Measurements from ENCODE around the gene CCDC178.

The CCDC178 gene

GRCh38 chr18:33232318-33232626 lies 208.2 kb downstream of the CCDC178 start:
- TF ChIP-seq, protein P1, sequence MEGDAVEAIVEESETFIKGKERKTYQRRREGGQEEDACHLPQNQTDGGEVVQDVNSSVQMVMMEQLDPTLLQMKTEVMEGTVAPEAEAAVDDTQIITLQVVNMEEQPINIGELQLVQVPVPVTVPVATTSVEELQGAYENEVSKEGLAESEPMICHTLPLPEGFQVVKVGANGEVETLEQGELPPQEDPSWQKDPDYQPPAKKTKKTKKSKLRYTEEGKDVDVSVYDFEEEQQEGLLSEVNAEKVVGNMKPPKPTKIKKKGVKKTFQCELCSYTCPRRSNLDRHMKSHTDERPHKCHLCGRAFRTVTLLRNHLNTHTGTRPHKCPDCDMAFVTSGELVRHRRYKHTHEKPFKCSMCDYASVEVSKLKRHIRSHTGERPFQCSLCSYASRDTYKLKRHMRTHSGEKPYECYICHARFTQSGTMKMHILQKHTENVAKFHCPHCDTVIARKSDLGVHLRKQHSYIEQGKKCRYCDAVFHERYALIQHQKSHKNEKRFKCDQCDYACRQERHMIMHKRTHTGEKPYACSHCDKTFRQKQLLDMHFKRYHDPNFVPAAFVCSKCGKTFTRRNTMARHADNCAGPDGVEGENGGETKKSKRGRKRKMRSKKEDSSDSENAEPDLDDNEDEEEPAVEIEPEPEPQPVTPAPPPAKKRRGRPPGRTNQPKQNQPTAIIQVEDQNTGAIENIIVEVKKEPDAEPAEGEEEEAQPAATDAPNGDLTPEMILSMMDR (IDR thresholded peaks at IDR 0.05; ENCODE audit: low read depth, low read length, missing control alignments): no peak
- H3K4me3 ChIP-seq (ENCODE audit: low read depth, low read length): no peak overlapping the region
- no peak for DNase-seq (ENCODE audit: low read depth)

DNA sequence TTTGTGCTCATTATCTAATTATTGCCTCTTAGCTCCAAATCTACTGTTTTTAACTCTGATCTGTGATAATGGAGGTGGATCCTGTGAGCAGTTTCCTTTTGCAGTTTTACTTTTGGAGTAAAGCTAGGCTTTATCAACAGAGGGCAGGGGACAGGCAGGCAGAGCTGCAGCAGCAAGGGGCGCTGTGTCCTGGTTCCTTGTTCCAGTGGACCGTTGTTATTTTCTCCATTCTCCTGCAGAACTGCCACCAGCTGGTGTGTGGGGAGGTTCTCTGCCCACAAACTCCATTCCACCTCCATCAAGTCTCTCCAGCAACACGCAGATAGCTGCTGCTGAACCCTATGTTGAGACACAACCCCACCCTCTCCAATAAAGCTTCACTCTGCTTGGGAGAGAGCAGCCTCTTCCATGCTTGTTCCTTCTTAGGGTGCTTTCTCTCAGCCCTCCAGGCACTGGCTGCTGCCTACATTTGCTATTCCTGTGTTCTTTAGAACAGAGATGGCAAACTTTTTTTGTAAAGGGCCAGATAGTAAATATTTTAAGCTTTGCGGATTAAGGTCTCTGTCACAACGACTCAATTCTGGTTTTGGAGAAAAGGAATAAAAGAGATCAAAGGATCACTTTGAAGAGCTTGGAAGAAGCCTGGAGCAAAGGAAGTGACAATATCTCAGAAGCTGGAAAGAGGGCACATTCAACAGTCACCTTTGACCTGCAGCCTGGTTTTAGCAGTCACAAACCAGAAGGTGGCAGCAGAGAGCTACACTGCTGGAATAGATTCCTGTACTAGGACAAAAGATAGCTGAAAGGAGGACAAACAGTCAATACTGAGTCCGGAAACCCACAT lies 208.8 kb downstream of the CCDC178 start:
- TF ChIP-seq, protein P1 (IDR thresholded peaks at IDR 0.05; ENCODE audit: low read depth, low read length, missing control alignments): peak; percentile 94
- H3K4me3 ChIP-seq (ENCODE audit: low read depth, low read length): no peak overlapping the region
- peak; percentile 24 for DNase-seq (ENCODE audit: low read depth)

DNA sequence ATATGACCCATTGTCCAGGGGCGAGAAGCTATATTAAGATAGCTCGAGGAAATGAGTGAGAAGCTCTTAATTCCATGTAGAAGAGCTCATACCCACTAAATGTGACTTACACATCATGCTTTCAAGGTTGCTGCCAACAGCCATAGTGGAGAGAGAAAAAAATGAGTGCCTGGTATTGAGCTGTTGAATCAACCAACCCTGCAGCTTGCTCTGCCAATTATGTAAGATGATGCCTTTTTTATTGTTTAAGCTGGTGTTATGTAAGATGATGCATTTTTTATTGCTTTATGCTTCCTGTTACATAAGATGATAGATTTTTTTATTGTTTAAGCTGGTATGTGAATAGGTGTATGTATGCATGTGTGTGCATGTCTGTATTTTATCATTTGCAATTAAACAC lies 228.2 kb downstream of the CCDC178 start:
- DNase-seq (ENCODE audit: low read depth): no peak
- TF ChIP-seq, protein P1 (IDR thresholded peaks at IDR 0.05; ENCODE audit: low read depth, low read length, missing control alignments): no peak

DNA sequence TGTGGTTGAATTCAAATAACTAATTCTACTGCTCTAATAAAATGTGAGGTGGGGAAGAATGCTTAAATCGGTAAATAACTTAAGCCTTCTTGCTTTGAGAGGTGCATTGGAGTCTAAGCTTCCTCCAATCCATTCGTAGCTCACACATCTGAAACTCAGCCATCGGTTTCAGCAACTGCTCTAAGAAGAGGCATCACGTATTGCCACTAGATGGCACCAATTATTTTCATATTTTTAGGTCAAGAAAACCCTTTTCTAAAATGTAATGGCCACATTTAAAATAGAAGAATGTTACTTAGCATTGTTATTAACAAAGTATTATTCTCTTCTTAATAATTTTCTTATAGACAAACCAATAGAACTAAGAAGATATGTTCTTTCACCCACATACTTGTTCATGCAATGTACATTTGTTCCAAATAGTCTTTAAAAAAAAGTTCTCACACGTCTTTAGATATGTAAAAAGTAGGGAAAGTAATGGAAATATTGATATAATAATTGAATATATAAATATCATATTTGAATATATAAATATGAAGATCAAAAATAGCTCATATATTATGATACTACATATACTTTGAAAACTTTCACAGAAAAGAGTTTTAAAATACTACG lies 229.8 kb downstream of the CCDC178 start:
- TF ChIP-seq, protein P1 (IDR thresholded peaks at IDR 0.05; ENCODE audit: low read depth, low read length, missing control alignments): peak; percentile 56
- no peak for DNase-seq (ENCODE audit: low read depth)
- H3K4me3 ChIP-seq (ENCODE audit: low read depth, low read length): no peak overlapping the region

More for the DNA sequence above, 228.2 kb downstream of the CCDC178 start:
- H3K4me3 ChIP-seq (ENCODE audit: low read depth, low read length): no peak overlapping the region

DNA sequence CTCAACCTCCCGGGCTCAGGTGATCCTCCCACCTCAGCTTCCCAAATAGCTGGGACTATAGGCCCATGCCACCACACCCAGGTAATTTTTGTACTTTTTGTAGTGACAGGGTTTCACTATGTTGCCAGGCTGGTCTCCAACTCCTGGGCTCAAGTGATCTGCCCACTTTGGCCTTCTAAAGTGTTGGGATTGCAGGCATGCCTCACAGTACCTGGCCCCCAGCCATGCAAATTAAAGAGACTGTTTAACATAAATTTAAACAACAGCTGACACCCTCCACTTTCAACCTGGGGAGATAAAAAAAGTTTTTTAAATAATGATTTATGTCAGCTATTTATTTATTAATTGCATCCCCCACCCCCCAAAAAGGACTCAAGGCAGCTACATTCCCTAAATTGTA lies 234.7 kb downstream of the CCDC178 start:
- TF ChIP-seq, protein P1 (IDR thresholded peaks at IDR 0.05; ENCODE audit: low read depth, low read length, missing control alignments): no peak
- H3K4me3 ChIP-seq (ENCODE audit: low read depth, low read length): no peak overlapping the region
- no peak for DNase-seq (ENCODE audit: low read depth)

DNA sequence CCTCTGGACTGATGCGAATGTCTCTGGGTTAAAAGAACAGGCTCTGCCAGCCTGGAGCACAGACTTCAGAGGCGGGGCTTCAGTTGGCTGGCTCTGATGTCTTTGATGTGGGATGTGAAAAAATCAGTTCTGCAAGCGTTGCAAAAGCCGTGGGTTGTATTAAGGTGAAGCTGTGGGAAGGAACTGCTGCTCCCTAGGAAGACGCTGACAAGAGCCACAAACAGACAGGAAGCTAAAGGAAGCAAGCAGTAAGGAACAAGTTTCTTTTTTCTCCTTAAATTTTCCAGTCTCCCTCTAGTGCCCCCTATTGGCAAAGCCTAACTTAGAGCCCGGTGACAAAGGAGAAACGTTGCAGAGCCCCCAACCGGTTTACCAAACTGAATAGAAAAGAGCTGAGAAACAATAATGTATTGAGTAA lies 239.0 kb downstream of the CCDC178 start:
- TF ChIP-seq, protein P1 (IDR thresholded peaks at IDR 0.05; ENCODE audit: low read depth, low read length, missing control alignments): peak; percentile 60
- no peak for DNase-seq (ENCODE audit: low read depth)
- H3K4me3 ChIP-seq (ENCODE audit: low read depth, low read length): no peak overlapping the region
